Measurements from ENCODE around the gene SPATA20.

DNA sequence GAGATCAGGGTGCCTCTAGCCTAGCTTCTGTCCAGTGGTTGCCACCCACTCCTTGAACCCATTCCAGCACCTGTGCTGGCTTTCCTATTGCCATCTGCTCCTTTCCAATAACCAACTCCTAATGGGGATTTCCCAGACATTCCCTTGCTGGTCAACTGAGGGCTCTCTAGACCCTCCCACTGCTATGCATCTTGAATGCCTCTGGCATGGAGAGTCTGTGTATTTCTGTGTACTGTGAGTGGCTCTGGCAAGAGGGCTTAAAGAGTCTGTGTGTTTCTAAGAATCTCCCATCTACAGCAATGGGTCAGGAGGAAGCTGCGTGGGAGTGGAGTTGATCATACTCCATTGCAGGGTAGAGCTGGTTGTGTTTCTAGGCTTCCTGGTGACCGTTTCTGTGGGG lies 25.5 kb upstream of the SPATA20 start:
- TF ChIP-seq, protein P1, sequence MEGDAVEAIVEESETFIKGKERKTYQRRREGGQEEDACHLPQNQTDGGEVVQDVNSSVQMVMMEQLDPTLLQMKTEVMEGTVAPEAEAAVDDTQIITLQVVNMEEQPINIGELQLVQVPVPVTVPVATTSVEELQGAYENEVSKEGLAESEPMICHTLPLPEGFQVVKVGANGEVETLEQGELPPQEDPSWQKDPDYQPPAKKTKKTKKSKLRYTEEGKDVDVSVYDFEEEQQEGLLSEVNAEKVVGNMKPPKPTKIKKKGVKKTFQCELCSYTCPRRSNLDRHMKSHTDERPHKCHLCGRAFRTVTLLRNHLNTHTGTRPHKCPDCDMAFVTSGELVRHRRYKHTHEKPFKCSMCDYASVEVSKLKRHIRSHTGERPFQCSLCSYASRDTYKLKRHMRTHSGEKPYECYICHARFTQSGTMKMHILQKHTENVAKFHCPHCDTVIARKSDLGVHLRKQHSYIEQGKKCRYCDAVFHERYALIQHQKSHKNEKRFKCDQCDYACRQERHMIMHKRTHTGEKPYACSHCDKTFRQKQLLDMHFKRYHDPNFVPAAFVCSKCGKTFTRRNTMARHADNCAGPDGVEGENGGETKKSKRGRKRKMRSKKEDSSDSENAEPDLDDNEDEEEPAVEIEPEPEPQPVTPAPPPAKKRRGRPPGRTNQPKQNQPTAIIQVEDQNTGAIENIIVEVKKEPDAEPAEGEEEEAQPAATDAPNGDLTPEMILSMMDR (conservative IDR thresholded peaks at IDR 0.05): no peak
- TF ChIP-seq ZFX (IDR thresholded peaks at IDR 0.05): no peak
